ENCODE measurements around the gene CPA1.

The CPA1 gene

DNA sequence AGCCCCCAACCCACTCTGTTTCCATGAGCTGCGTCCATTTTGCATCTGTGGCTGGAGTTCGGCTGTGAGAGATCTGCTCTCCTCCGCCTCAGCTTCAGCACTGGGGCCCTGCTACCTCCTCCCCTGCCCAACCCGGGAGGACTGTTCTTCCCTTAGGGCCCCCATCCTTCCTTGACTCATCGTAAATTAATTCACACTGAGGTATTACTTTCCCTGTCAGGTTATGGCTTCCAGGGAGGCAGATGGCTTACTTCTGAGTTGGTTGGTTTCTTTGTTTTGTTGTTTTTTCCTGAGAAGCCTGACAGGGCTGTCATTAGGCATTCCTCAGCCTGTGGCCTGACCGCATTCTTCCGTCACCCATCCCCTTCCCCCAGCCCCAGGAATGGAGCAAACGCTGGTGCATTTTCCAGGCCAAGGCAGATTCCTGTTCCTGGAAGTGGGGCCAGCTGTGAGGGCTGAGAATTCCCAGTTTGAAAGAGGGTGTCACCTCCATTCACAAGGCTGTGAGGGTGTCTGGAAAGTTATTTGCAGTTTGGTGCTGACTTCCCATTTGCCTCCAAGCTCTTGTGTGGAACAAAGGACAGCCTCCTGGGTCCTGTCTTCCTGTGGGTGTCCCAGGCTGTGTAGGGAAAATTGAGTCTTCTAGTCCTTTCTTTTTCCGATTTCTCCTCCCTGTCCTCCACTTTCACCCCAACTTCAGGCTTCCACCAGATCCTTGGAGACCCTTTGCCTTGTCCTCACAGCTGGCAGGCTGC lies 24.0 kb upstream of the CPA1 start:
- DNase-seq (ENCODE audit: low read depth in 2 of 2): no peak

DNA sequence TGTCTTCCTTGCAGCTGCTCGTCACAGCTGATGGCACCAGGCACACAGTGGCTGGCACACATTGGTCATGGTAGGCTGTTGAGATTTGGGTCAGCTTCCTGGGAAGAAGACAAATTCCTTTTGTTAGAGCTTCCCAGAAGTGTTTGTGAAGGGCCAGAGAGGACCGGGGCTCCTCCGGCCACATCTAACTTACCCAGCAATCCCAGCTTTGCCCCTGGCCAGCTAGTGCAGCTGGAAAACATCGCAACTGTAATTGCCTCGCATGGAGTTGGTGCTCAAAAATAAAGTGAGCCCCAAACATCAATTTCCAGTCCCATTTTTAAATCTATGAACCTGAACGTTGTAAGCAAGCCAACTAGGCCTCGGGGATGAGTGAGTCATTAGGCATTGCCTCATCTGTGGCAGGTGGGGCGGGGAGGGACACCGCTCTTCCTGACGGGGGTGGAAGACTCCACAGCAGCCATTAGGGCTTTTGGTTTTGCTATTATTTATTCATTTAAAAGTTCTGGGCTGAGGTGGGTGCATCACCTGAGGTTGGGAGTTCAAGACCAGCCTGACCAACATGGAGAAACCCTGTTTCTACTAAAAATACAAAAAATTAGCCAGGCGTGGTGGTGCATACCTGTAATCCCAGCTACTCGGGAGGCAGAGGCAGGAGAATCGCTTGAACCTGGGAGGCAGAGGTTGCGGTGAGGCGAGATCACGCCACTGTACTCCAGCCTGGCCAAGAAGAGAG lies 23.2 kb upstream of the CPA1 start:
- DNase-seq (ENCODE audit: low read depth in 2 of 2): no peak

GRCh38 chr7:130358471-130358870 lies 21.8 kb upstream of the CPA1 start:
- no peak for DNase-seq (ENCODE audit: low read depth in 2 of 2)

DNA sequence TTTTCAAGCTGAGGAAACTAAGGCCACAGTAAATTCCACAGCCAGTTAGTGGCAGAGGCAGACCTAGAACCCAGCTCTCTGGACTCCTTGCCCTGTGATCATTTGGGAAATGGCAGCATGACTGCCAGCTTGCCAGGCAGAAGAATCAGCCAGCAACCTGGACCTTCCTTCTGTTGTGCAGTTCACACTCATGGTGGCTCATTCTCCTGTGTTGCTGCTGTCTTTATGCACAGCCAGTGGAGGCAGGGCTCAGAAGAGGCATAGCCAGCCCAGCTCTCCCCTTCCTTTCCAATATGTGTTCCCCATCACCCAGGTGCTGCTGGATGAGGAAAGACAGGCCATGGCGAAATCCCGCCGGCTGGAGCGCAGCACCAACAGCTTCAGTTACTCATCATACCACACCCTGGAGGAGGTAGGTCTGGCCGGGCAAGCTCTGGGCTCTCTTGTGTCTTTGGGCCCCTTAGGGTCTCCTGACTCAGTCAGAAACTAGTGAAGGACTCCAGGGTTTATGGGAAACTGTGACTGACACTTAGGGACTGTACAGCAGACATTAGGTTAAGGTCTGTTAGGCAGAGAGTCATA lies 20.9 kb upstream of the CPA1 start:
- DNase-seq (ENCODE audit: low read depth in 2 of 2): no peak

- no peak for DNase-seq (ENCODE audit: low read depth in 2 of 2)
Observed at GRCh38 chr7:130360518-130360917, 19.8 kb upstream of the CPA1 start.

GRCh38 chr7:130361681-130362080 lies 18.6 kb upstream of the CPA1 start:
- no peak for DNase-seq (ENCODE audit: low read depth in 2 of 2)

GRCh38 chr7:130362251-130362816 lies 18.0 kb upstream of the CPA1 start:
- DNase-seq (ENCODE audit: low read depth in 2 of 2): no peak

DNA sequence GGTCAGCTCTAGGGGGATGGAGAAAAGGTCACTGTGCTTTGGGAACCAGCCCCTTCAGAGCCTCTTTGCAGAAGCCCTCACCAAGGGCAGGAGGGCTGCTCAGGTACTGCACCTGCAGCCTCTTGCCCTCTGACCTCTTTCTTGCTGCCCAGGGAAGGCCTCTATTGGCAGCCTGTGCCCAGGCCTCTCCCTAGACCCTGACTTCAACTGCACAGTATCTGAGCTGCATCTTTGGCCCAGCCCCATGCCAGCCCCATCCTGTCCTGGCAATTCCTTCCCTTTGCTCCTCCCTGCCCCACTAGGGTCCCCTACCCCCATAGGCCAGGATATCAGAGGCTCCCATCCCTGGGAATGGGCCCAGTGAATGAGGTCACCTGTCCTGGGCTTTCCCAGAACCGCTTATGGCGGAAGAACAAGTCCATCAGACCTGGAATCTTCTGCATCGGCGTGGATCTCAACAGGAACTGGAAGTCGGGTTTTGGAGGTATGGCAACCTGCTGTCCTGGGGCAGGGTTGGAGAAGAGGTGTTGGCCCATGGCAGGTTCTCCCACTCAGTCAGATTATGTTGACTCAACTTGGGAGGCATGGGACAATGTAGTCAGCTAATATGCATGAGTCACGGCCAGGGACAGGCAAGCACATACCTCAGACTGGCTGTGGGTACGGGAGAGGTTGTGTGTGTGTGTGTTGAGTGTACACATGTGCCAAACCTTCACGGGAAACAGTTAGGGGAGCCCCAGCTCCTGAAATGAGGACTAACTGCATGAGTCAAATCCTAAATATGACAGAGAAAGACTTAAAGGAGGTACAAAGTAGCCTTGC lies 17.1 kb upstream of the CPA1 start:
- peak; percentile 34 to 54 for DNase-seq (ENCODE audit: low read depth in 2 of 2)

DNA sequence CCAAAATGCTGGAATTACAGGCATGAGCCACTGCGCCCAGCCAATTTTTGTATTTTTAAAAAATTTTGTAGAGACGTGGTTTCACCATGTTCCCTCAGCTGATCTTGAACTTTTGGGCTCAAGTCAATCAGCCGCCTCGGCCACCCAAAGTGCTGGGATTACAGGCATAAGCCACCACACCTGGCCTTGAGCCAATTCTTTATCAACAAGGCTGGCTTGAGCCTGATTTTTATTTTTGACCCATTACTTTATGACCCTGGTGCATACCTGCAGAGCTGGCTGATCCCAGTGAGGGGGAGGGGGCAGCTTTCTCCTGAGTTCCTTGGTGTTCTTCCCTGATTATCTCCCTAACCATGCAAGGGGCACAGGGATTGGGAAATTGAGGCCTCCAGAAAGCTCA lies 15.8 kb upstream of the CPA1 start:
- no peak for DNase-seq (ENCODE audit: low read depth in 2 of 2)

DNA sequence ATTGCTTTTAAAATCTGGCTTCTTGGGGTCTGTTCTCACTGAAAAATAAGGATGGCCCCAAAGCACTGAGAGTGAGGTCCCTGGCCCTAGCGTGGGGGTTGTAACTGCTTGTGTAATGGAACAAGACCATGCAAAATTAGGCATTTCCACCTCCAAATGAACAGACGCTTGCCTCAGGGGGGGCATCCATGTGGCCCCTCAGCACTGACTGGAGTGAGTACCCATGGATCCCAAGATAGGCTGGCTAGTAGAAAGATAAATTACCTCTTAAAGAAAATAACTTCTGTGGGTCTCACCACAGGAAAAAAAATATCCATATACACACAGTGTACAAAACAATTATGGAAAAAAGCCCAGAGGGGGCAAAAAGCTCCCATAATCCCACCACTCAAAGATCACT lies 15.2 kb upstream of the CPA1 start:
- DNase-seq (ENCODE audit: low read depth in 2 of 2): no peak

- peak in 1 of 2 donors; percentile 29 for DNase-seq (ENCODE audit: low read depth in 2 of 2)
Observed at GRCh38 chr7:130365511-130366441, 14.5 kb upstream of the CPA1 start.

DNA sequence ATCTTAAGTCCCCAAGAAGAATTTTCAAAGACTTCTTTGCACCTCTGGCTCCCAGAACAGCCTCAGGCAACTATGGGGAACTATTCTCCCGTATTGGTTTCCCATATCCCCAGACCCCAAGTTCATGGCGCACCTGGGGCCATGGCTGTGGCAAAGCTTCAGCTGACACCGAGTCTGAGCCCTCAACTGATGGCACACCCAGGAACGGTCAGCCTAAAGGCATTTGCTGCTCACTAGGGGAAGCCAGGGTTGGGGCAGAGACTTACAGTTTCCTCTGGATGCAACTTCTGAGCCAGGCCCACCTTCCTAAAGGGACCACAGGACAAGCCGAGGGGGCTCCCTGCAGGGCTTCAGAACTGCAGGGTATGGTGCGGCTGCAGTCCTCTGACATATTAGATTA lies 13.7 kb upstream of the CPA1 start:
- no peak for DNase-seq (ENCODE audit: low read depth in 2 of 2)

DNA sequence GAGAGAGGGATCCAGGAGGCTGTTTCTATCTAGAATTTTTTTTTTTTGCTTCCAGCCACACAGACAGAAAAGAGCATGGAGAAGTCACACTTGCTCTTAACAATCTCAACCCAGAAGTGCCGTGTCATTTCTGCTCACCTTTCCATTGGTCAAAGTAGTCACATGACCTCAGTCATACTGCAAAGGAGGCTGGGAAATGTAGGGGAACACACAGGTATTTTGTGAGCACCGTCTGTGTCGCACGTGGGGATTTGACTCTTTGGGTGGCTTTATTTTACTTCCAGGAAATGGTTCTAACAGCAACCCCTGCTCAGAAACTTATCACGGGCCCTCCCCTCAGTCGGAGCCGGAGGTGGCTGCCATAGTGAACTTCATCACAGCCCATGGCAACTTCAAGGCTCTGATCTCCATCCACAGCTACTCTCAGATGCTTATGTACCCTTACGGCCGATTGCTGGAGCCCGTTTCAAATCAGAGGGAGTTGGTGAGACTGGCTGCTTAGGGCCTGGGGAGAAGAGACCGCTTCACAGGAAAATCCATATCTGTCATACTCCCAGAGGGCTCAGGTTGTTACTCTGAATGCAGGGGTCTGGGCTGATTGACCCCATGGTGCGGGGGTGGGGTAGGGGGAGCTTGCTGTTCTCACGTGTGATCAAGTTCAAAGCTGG lies 13.1 kb upstream of the CPA1 start:
- no peak for DNase-seq (ENCODE audit: low read depth in 2 of 2)

DNA sequence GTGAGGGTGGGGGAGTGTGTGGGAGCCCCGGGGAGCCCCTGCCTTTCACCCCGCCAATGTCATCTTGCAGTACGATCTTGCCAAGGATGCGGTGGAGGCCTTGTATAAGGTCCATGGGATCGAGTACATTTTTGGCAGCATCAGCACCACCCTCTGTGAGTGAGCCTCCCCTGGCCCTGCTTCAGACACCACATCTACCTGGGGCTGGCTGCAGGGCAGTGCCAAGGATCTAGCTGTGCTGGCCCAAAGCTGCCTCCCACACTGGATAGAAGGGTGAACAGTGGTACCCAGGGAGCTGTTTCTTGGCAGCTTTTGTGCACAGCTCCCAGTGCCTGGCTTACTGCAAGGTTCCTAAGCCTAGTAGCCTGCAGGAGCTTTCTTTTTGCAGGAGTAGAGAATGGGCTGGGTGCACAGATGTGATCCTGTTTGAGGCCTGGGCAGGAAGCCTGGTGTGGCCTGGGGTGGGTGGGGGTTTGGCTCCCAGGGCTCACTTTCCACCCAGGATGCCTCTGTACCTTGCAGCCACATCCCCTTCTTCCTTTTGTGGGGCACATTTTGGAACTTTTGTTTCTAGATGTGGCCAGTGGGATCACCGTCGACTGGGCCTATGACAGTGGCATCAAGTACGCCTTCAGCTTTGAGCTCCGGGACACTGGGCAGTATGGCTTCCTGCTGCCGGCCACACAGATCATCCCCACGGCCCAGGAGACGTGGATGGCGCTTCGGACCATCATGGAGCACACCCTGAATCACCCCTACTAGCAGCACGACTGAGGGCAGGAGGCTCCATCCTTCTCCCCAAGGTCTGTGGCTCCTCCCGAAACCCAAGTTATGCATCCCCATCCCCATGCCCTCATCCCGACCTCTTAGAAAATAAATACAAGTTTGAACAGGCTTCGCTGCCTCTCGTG lies 12.2 kb upstream of the CPA1 start:
- DNase-seq (ENCODE audit: low read depth in 2 of 2): no peak

DNA sequence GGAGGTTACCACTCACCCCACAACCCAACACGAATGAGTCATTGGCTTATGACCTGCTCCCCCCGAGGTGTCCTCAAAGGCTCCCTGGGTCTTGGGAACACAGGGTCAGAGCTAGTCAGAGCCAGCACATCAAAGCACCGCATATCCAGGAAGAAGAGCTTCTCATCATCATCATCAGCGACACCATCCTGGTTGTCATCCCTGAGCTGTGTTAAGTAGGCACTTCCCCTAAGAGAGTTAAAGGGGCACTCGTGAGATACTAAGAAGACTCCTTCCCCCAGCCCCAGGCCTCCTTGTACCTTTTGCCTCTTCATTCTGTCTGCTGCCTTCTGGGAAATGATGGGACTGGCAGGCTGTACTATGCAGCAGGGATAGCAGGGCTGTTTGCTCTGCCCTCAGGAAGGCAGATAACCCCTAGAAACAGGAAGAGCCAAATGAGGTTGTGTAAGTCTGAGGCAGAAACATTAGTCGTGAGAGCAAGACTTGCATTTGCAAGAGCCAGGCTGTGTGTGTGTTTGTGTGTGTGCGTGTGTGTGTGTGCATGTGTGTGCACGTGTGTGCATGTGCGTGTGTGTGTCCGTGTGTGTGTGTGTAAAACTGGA lies 11.1 kb upstream of the CPA1 start:
- no peak for DNase-seq (ENCODE audit: low read depth in 2 of 2)

- no peak for DNase-seq (ENCODE audit: low read depth in 2 of 2)
Observed at GRCh38 chr7:130369831-130370550, 10.3 kb upstream of the CPA1 start.

GRCh38 chr7:130371046-130371445 lies 9.2 kb upstream of the CPA1 start:
- DNase-seq (ENCODE audit: low read depth in 2 of 2): no peak
